Mucosa of rectum (tissue), 2 donors: ENCODE results near the gene HNRNPUL1.

ENCODE experiments used
- H3K27ac ChIP-seq, 2 donors: one replicate each; pipeline ENCODE4 v1.7.0; 2013; ENCODE audit warnings: inconsistent platforms in 2 of 2, low read depth in 2 of 2, low read length in 2 of 2
- H3K27me3 ChIP-seq, 2 donors: one replicate each; pipeline ENCODE4 v1.7.0; 2013; ENCODE audit warnings: low read length in 2 of 2; ENCODE audit not compliant: control insufficient read depth in 2 of 2, insufficient read depth in 2 of 2
- H3K36me3 ChIP-seq, 2 donors: one replicate each; pipeline ENCODE4 v1.7.0; 2013; ENCODE audit warnings: low read length in 2 of 2; ENCODE audit not compliant: control insufficient read depth in 2 of 2, insufficient read depth in 2 of 2
- H3K4me1 ChIP-seq, 2 donors: one replicate each; pipeline ENCODE4 v1.7.0; 2013; ENCODE audit warnings: low read length in 2 of 2, mild to moderate bottlenecking in 1 of 2; ENCODE audit not compliant: control insufficient read depth in 2 of 2, insufficient read depth in 2 of 2
- H3K4me3 ChIP-seq, 2 donors: one replicate each; pipeline ENCODE4 v1.7.0; 2013; ENCODE audit warnings: low read length in 2 of 2
- H3K9ac ChIP-seq, 2 donors: one replicate each; pipeline ENCODE4 v1.7.0; 2013; ENCODE audit warnings: low read length in 2 of 2, low read depth in 1 of 2, mild to moderate bottlenecking in 1 of 2
- H3K9me3 ChIP-seq, 2 donors: one replicate each; pipeline ENCODE4 v1.7.0; 2013; ENCODE audit warnings: low read length in 2 of 2; ENCODE audit not compliant: control insufficient read depth in 2 of 2
- donor health status: healthy.
- donor health status: Normal muscosa, but diverticular disease.

Gene HNRNPUL1

DNA sequence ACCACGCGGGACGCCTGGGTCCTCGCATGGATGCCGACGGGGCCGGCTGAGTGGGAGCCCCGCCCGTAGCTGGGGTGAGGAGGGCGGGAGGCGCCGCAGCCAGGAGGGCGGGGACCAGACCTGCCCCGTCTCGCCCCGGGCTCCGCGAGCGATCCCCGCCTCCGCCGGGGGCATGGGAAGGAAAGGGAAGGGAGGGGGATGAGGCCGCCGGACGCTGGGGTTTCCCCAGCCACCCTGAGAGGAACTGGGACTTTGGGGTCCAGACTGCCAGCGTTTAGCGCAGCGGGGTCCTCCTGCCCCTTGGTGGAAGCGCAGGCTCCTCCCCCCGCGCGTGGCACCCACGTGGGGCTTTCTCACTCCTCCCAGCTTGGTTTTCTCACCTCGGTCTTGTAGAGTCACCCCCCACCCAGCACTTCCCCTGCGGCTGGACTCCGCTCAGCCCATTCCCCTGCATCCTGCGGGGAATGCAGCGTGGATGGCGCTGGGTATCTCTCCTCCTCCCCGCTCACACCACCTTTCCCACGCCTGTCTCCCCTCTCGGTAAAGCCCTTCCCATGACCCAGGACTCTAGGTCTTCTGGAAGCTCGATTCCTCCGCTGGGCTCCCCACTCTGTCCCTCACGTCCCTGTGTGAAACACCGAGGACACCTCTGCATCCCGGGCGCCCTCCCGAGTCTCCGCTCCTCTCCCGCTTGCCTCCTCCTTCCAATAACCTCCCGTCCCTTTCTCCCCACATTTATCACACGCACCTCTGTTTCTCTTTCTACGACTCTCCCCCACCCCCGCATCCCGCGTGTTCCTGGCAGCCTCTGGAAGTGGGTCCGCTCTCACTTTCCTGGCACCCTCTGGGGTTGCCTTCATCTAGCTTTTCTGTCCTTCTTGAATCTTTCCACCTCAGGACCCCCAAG, 87.4 kb downstream of the HNRNPUL1 start:
- peaks cover 0 to 18% of the 10 kb centered on the region in 2 donors for H3K27me3 ChIP-seq
- H3K36me3 ChIP-seq, result no peaks in the 10 kb centered on the region
- peak overlapping the region; percentile 30 to 77 for H3K27ac ChIP-seq
- H3K4me3 ChIP-seq, result peak overlapping the region; percentile 66 to 80
- H3K9me3 ChIP-seq, result no peaks in the 10 kb centered on the region
- H3K4me1 ChIP-seq, result peaks cover 19 to 20% of the 10 kb centered on the region in 2 donors
- peak overlapping the region; percentile 67 to 72 for H3K9ac ChIP-seq

DNA sequence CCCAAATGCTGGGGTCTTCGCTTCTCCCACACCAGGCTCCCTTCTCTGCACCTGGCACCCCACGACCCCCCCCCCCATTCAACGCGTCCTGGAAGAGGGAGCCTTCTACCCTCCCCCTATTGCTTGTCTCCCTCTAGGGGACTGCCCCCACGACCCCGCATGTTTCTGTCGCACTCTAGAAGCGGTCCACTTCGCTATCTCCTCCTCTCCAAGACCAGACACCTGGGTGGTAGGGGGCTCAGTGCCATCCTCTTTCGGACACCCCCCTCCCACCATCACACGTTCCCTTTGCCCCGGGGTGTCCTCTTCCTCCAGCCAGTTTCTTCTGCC, 88.1 kb downstream of the HNRNPUL1 start:
- H3K27ac ChIP-seq, result peak overlapping the region; percentile 77
- H3K27me3 ChIP-seq, result peaks cover 0 to 18% of the 10 kb centered on the region in 2 donors
- peaks cover 19 to 20% of the 10 kb centered on the region in 2 donors for H3K4me1 ChIP-seq
- no peaks in the 10 kb centered on the region for H3K36me3 ChIP-seq
- peak overlapping the region; percentile 67 to 72 for H3K9ac ChIP-seq
- no peaks in the 10 kb centered on the region for H3K9me3 ChIP-seq
- peak overlapping the region; percentile 66 to 80 for H3K4me3 ChIP-seq

DNA sequence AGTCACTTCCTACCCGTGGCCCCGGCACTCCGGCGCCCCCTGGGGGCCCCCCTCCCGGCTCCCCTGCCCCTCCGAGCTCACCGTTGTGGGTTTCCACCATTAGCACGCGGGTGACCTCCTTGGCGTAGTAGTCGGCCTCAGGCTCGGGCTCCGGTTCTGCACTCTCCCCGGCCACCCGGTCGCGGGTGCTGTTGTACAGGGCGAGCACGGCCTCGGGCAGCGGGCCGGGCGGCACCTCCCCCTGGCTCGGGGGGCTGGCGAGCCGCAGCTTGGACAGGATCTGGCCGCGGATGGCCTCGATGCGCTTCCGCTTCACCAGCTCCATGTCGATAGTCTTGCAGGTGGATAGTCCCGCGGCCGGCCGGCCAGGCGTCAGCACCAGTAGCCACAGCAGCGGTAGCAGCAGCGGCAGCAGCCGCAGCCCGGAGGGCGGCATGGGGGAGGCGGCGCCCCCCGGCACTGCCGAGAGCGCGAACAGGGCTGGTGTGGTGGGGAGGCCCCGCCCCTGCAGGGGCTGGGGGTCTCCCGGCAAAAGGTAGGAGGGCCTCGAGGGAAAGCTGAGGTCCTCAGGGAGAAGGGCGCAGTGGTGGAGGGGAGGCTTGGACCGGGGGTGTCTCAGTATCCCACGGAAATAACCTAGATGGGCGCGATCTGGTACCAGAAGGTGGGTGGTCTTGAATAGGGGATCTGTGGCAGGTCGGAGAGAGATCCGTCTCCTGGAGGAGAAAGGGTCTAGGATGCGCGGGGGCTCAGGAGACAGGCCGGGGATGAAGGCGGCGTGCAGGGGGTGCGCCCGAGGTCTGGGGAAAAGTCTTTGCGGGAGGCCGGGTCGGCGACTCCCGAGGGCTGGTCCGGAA, 88.7 kb downstream of the HNRNPUL1 start:
- peaks cover 19 to 20% of the 10 kb centered on the region in 2 donors for H3K4me1 ChIP-seq
- peaks cover 0 to 18% of the 10 kb centered on the region in 2 donors for H3K27me3 ChIP-seq
- no peaks in the 10 kb centered on the region for H3K9me3 ChIP-seq
- H3K9ac ChIP-seq, result peak overlapping the region; percentile 67 to 77
- H3K36me3 ChIP-seq, result no peaks in the 10 kb centered on the region
- H3K27ac ChIP-seq, result peak overlapping the region; percentile 77
- H3K4me3 ChIP-seq, result peak overlapping the region; percentile 66 to 80

DNA sequence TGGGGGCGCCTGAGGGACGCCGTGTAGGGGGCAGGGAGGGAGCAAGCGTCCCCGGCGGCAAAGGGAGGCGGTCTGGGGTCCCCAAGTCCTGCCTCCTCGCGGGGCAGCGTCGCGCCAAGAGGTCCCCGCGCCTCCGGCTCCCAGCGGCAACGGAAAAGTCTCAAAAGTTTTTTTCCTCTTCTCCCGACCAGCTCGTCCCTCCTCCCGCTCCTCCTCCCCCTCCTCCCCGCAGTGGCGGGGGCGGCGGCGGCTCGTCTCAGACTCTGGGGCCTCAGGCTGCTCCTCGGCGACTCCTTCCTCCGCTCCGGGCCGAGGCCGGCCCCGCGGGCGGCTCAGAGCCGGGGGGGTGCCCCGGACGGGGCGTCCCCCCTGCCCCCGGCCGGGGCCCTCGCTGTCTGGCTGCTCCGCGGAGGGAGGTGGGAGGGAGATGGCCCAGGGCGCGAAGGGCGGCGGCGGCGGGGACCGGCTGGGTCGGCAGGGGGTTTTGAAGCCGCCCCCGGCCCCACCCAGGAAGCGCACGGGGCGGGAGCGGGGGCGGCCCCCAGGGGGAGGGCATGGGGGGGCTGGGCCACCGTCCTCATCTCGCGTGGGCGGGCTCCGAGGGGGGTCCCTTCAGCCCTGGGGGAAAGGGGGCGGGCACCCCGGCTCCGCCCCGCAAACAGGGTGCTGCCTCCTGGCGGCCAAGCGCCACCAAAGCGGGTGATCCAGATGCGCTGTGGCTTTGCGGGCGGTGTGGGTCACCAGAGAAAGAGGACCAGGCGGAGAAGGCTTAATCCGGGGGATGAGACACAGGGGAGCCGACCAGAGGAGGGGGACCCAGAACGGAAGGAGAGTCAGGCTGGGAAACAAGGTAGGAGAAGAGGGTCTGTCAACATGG, 89.5 kb downstream of the HNRNPUL1 start, which contains the start of gene TGFB1:
Gene TGFB1 (minus strand): TSS at position 457 of the 877 bp plus-strand sequence. CDS start 878 bp downstream, outside the sequence.
- H3K4me1 ChIP-seq, result peaks cover 19 to 20% of the 10 kb centered on the region in 2 donors

DNA sequence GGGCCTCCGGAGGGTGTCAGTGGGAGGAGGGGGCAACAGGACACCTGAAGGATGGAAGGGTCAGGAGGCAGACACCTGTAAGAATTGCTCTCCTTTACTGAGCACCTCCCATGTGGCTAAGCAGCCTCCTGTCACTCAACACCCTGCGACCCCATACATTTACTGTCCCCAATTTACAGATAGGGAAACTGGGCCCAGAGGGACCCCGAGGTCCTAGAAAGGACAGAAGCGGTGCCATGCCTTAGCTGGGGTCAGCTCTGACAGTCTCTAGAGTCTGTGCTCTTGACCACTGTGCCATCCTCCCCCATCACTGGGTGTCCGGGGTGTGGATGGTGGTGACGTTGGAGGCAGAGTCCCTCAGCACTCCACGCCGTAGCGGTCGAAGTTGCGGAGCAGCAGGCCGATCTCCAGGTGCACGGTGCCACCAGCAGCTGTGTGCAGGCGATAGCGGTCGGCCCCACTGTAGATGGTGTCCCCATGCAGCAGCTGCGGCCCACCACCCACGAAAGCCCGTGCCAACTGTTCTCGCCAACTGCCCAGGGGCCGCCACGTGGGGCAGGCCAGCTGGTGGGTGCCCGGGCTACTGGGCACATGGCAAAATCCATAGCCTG, 90.3 kb downstream of the HNRNPUL1 start:
- peaks cover 19 to 20% of the 10 kb centered on the region in 2 donors for H3K4me1 ChIP-seq
- peak overlapping the region in 1 of 2 donors; percentile 77 for H3K27ac ChIP-seq
- peak overlapping the region in 1 of 2 donors; percentile 55 for H3K9ac ChIP-seq
- H3K27me3 ChIP-seq, result peaks cover 0 to 18% of the 10 kb centered on the region in 2 donors
- H3K9me3 ChIP-seq, result no peaks in the 10 kb centered on the region
- H3K36me3 ChIP-seq, result no peaks in the 10 kb centered on the region
- H3K4me3 ChIP-seq, result peak overlapping the region; percentile 20 to 51

More for the DNA sequence above, 89.5 kb downstream of the HNRNPUL1 start, which contains the start of gene TGFB1:
- Histone ChIP-seq H3K27ac (peak within 1 kb of the TSS; percentile 77), H3K27me3 (peaks cover 0 to 18% of the 10 kb centered on the region in 2 donors), H3K9ac (peak within 1 kb of the TSS; percentile 67 to 77), H3K9me3 (no peaks in the 10 kb centered on the region), H3K4me3 (peak within 1 kb of the TSS; percentile 66 to 80), H3K36me3 (no peaks in the 10 kb centered on the region)

DNA sequence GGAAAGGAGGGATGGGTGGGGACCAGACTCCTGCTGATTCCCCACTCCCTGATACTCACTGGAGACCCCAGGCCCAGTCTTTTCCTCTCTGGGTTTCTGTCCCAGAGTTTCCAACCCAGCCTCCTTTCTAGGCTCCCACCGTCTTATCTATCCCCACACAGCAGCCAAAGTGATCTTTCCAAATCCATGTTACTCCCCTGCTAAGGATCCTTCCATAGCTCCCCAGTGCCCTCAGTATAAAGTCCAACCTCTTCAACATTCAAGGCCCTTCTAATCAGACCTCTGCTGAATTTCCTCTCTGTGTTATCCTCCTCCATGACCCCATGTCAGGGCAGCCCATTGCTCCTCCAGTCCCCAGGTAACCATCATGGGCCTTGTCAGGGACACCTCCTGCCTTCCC, 90.9 kb downstream of the HNRNPUL1 start:
- H3K36me3 ChIP-seq, result no peaks in the 10 kb centered on the region
- no peak overlapping the region for H3K9ac ChIP-seq
- H3K4me3 ChIP-seq, result no peak overlapping the region
- no peaks in the 10 kb centered on the region for H3K9me3 ChIP-seq
- peaks cover 19 to 20% of the 10 kb centered on the region in 2 donors for H3K4me1 ChIP-seq
- no peak overlapping the region for H3K27ac ChIP-seq
- peaks cover 0 to 18% of the 10 kb centered on the region in 2 donors for H3K27me3 ChIP-seq

DNA sequence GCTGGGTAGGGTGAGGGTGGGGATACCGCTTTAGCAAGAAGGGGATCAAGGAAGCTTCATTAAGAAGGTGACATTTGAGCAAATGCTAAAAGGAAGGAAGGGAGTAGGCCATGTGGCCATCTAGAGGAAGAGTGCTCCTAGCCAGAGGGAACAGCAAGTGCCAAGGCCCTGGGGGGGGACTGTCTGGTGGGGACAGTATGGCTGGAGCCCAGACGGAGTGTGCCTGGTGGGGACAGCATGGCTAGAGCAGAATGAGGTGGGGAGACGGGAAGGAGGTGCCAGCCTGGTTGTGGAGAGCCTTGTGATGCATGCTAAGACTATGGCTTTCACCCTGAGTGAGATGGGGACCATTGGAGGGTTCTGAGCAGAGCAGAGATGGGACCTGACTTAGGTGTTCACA, 91.6 kb downstream of the HNRNPUL1 start:
- Histone ChIP-seq H3K4me1 (peaks cover 15 to 18% of the 10 kb centered on the region in 2 donors), H3K27ac (no peak overlapping the region)

DNA sequence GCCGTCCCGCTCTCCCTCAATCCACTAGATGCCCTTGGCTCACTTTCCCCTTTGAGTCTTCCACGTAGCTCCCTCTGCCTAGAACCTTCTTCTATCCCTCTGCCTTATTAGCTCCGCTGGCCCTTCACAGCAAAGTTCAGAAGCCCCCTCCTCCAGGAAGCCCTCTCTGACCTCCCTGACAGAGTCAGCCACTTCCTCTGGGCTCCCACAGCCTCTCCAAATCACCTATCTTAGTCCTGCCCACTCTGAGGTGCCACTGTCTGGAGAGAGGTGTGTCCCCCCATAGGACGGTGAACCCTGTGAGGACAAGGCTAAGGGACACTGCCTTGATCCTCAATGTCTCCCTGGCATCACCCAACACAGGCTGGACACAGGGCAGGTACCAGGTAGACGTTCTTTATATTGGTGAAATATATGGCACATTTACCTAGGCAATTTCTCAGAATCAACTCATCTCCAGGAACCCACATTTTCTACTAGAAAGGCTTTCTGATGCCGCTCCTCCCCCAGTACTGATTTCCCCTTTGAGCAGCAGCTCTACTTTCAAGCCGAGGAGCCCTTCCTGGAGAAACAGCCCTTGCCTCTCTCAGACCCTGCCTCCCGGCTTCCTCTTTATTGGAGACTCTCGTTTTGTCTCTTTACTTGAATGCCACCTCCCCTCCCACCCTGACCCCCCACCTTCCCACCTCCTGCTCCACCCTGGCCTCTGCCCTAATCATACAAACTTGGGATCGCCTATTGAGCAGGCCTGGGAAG, 93.0 kb downstream of the HNRNPUL1 start:
- H3K36me3 ChIP-seq, result no peaks in the 10 kb centered on the region
- H3K27ac ChIP-seq, result peak overlapping the region in 1 of 2 donors; percentile 32
- H3K4me3 ChIP-seq, result no peak overlapping the region
- peaks cover 0 to 8% of the 10 kb centered on the region in 2 donors for H3K27me3 ChIP-seq
- peaks cover 8 to 10% of the 10 kb centered on the region in 2 donors for H3K4me1 ChIP-seq
- no peaks in the 10 kb centered on the region for H3K9me3 ChIP-seq
- H3K9ac ChIP-seq, result no peak overlapping the region

More for the DNA sequence above, 91.6 kb downstream of the HNRNPUL1 start:
- H3K9me3 ChIP-seq, result no peaks in the 10 kb centered on the region
- no peak overlapping the region for H3K4me3 ChIP-seq
- peaks cover 0 to 17% of the 10 kb centered on the region in 2 donors for H3K27me3 ChIP-seq
- H3K9ac ChIP-seq, result no peak overlapping the region
- no peaks in the 10 kb centered on the region for H3K36me3 ChIP-seq
